GM18508 (cell line): Measurements from ENCODE around the gene NUSAP1.
"Not testable (repeated sequence)": the region's sequence is repeated elsewhere in the genome, so short reads cannot be mapped to it uniquely, and the experiment has no call there.

Source experiments
- ATAC-seq: cut with Tn5 transposase; IDR thresholded peaks from one replicate; pipeline ENCODE4 v1.9.1; 2021; ENCODE audit warnings: moderate number of reproducible peaks; ENCODE audit not compliant: insufficient read depth, unreplicated experiment

NUSAP1 gene, protein sequence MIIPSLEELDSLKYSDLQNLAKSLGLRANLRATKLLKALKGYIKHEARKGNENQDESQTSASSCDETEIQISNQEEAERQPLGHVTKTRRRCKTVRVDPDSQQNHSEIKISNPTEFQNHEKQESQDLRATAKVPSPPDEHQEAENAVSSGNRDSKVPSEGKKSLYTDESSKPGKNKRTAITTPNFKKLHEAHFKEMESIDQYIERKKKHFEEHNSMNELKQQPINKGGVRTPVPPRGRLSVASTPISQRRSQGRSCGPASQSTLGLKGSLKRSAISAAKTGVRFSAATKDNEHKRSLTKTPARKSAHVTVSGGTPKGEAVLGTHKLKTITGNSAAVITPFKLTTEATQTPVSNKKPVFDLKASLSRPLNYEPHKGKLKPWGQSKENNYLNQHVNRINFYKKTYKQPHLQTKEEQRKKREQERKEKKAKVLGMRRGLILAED

GRCh38 chr15:41332194-41333025, at the start of gene NUSAP1, which contains the start of gene OIP5:
TSS of gene NUSAP1 (plus strand) at chr15:41332881. CDS start at chr15:41332958, 77 bp downstream.
TSS of gene OIP5 (minus strand) at chr15:41332591. CDS start at chr15:41332561, 30 bp downstream.
- ATAC-seq = peak; percentile 67

GRCh38 chr15:41282980-41283652, 49.6 kb upstream of the NUSAP1 start:
- not testable (repeated sequence) for ATAC-seq

DNA sequence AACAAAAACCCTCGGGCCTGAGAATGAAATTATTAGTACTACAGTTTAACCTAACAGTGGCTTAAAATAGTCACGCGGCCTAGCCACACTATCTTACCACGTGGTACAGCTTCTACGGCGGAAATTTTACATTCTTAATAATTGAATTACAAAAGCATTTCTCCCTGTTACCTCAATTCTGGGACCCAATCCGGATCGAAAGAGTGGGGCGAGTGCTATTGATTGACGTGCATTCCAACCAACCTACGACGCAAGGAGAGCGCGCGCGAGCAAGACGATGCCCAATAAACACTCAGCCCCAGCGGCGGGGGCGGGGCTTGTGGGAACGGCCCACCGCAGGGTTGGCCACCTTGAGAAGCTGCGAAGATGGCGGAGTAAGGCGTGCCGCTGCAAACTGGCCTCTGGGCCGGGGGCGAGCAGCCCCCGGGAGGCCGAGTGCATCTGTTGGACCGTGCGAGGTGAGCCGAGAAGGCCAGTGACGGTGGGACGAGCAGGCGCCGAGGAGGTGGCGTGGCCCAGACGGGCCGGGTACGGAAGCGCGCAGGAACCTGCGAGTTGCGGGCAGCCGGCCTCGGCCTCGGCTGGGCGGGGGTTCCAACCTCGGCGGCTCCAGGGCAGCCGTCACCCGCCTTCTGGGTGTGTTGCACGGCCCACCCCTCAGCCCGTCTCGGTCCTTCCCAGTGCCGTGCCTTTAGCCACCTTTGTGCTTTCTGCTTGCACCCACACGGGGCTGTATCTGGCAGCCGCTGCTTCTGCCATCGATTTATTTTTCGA, 48.8 kb upstream of the NUSAP1 start:
- peak; percentile 79 for ATAC-seq

GRCh38 chr15:41284427-41285177, 48.1 kb upstream of the NUSAP1 start:
- ATAC-seq = no peak

- ATAC-seq = no peak
Measured at GRCh38 chr15:41285285-41285684, 47.4 kb upstream of the NUSAP1 start.

DNA sequence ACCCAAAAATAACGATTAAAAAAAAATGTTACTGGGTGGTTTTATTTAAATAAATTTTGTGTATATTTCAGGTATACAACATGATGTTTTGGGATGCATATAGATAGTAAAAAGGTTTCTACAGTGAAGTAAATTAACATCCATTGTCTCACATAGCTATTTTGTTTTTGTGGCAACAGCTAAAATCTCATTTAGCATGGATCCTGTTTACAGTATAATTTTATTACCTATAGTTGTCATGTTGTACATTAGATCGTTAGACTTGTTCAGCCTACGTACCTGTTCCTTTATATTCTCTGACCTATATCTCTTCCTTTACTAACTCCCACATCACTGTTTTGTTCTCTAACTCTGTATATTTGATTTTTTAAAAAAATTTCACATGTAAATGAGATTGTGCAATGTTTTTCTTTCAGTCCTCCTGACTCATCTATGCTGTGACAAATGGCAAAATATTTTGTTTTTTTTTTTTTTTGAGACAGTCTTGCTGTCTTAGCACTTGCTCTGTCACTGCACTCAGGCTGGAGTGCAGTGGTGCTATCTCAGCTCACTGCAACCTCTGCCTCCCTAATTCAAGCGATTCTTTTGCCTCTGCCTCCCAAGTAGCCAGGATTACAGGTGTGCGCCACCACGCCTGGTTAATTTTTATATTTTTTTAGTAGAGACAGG, 45.9 kb upstream of the NUSAP1 start:
- ATAC-seq = no peak

GRCh38 chr15:41288464-41288863, 44.2 kb upstream of the NUSAP1 start:
- no peak for ATAC-seq

DNA sequence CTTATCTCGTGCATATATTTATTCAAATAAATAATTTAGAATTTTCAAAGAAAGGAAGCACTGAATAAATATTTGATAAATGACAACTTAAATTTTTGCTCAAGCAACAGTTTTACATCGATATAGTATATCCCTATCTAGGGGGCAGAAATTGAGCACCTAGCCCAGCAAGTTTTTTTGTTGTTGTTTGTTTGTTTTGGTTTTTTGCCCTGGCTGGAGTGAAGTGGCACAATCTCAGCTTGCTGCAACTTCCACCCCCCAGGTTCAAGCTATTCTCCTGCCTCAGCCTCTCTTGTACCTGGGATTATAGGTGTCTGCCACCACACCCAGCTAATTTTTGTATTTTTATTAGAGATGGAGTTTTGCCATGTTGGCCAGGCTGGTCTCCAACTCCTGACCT, 42.7 kb upstream of the NUSAP1 start:
- ATAC-seq = no peak

GRCh38 chr15:41291065-41291631, 41.5 kb upstream of the NUSAP1 start:
- ATAC-seq = peak; percentile 54

DNA sequence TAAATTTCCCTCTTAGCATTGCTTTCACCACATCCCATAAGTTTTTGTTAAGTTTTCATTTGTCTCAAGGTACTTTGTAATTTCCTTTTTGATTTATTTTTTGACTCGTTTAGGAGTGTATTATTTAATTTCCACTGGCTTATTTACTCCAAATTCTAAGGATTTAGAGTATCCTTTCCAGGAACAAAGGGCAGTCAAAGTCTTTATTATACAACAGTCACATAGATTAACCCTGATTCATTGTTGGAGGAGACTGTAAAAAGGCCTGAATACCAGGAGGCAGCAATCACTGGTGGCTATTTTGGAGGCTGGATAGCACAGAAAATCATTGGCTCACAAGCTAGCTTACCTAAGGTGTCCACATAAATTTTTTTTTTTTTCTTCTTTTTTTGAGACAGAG, 40.2 kb upstream of the NUSAP1 start:
- no peak for ATAC-seq

- ATAC-seq = not testable (repeated sequence)
Measured at GRCh38 chr15:41301139-41301538, 31.5 kb upstream of the NUSAP1 start.

DNA sequence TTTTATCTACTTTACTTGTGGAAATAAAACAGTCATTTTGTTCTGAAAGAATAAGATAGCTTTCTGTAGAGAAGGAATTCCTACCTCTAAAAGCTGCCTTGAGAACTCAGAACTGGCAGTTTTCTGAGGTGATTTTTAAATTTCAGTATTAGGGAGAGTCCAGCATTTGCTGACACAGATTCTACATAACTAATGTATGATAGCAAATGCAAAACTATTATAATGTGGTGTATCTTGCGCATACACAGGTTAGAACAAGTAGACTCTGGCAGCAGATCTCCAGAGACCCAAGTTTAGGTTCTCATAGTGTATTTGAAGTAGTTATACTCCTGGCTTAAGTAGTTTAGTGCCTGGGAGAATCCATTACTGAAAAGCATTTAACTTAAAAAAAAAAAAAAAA, 31.1 kb upstream of the NUSAP1 start:
- no peak for ATAC-seq

- no peak for ATAC-seq
Measured at GRCh38 chr15:41304149-41304770, 28.4 kb upstream of the NUSAP1 start.

- ATAC-seq = no peak
Measured at GRCh38 chr15:41307679-41308078, 25.0 kb upstream of the NUSAP1 start.

- ATAC-seq = no peak
Measured at GRCh38 chr15:41309226-41309905, 23.3 kb upstream of the NUSAP1 start.

DNA sequence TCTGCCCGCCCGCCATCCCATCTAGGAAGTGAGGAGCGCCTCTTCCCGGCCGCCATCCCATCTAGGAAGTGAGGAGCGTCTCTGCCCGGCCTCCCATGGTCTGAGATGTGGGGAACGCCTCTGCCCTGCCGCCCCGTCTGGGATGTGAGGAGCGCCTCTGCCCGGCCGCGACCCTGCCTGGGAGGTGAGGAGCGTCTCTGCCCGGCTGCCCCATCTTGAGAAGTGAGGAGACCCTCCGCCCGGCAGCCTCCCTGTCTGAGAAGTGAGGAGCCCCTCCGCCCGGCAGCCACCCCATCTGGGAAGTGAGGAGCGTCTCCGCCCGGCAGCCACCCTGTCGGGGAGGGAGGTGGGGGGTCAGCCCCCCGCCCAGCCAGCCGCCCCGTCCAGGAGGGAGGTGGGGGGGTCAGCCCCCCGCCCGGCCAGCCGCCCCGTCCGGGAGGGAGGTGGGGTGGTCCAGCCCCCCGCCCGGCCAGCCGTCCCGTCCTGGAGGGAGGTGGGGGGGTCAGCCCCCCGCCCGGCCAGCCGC, 11.8 kb upstream of the NUSAP1 start:
- ATAC-seq = not testable (repeated sequence)

DNA sequence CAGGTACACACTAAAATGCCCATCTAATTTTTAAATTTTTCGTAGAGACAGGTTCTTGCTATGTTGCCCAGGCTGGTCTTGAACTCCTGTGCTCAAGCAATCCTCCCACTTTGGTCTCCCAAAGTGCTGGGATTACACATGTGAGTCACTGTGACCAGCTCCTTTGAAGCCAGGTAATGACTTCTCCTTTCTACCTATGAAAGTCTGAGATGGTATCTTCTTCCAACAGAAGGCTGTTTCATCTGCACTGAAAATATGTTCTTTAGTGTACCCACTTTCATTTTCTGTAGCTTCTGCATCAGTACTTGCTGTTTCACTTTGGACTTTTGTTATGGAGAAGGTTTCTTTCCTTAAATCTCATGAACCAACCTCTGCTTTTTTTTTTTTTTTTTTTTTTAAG, 9.1 kb upstream of the NUSAP1 start:
- no peak for ATAC-seq
